ENCODE data around the gene TNFSF9.

GRCh38 chr19:6535558-6536137 lies 4.8 kb downstream of the TNFSF9 start:
- no peak for TF ChIP-seq CTCF (IDR thresholded peaks at IDR 0.05)
- no peak for TF ChIP-seq ZFP36 (IDR thresholded peaks at IDR 0.05; ENCODE audit: borderline replicate concordance, partially characterized antibody)
- no peak for TF ChIP-seq BCL3 (IDR thresholded peaks at IDR 0.05)
- no peak for TF ChIP-seq POLR2A (IDR thresholded peaks at IDR 0.05; ENCODE audit: low read length)
- no peak for TF ChIP-seq EP300 (IDR thresholded peaks at IDR 0.05)
- TF ChIP-seq CBX8 (IDR thresholded peaks at IDR 0.05), result no peak
